MCF 10A (cell line): ENCODE data around the gene DCPS. TPM values are rescaled to one million over a fixed set of nuclear protein-coding genes. Genes with fewer than 3 reads are reported as not detected.
"Not testable (repeated sequence)": the region's sequence is repeated elsewhere in the genome, so short reads cannot be mapped to it uniquely, and the experiment has no call there.

ENCODE experiments used
- BruUV-seq: library from RNA; stranded (reverse); fragments of 400-500 nt; replicated peaks from 2 replicates; lab custom pipeline; 2021; lab: Mats Ljungman, UMichigan
- CTCF ChIA-PET: fragments of 300-600 bp; sonication (Branson Sonifier 250); formaldehyde crosslinking; extraction: SDS; loops from one replicate; lab custom pipeline; 2021; ENCODE audit warnings: antibody characterized with exemption, inconsistent platforms; lab: Yijun Ruan, JAX
- POLR2A ChIA-PET: fragments of 300-600, 350-650 bp; sonication (Branson Sonifier 250); formaldehyde crosslinking; extraction: SDS; loops from one replicate; lab custom pipeline; 2020; ENCODE audit warnings: antibody characterized with exemption, inconsistent platforms; lab: Yijun Ruan, JAX
- DNase-seq: peaks from one replicate; pipeline ENCODE4 v3.0.0-alpha.2; 2018; ENCODE audit not compliant: unreplicated experiment
- H3K27ac Mint-ChIP-seq: one replicate; pipeline ENCODE4 v1.8.0; 2022; ENCODE audit warnings: mild to moderate bottlenecking, low read depth, mixed read lengths; ENCODE audit not compliant: unreplicated experiment
- H3K27me3 Mint-ChIP-seq: one replicate; pipeline ENCODE4 v1.8.0; 2022; ENCODE audit warnings: mixed read lengths; ENCODE audit not compliant: insufficient read depth, unreplicated experiment
- H3K36me3 Mint-ChIP-seq: one replicate; pipeline ENCODE4 v1.8.0; 2022; ENCODE audit warnings: mild to moderate bottlenecking, moderate library complexity, mixed read lengths; ENCODE audit not compliant: insufficient read depth, unreplicated experiment
- H3K4me1 Mint-ChIP-seq: one replicate; pipeline ENCODE4 v1.8.0; 2022; ENCODE audit warnings: mixed read lengths; ENCODE audit not compliant: insufficient read depth, unreplicated experiment
- H3K4me3 Mint-ChIP-seq: one replicate; pipeline ENCODE4 v1.8.0; 2022; ENCODE audit warnings: mild to moderate bottlenecking, moderate library complexity, mixed read lengths; ENCODE audit not compliant: unreplicated experiment
- H3K9me3 Mint-ChIP-seq: one replicate; pipeline ENCODE4 v1.8.0; 2022; ENCODE audit warnings: mixed read lengths; ENCODE audit not compliant: unreplicated experiment
- CTCF ChIP-seq: fragments of 200-600 bp; IDR thresholded peaks from one replicate; pipeline ENCODE4 v1.8.0; 2022; ENCODE audit warnings: antibody characterized with exemption, mild to moderate bottlenecking; ENCODE audit not compliant: unreplicated experiment
- intact Hi-C: fragments of 100-400 bp; cut with micrococcal nuclease; formaldehyde crosslinking; loops from 2 replicates; pipeline ENCODE4 v1.14.1; 2022
- total RNA-seq: library from RNA; stranded (reverse); gene quantifications from 2 replicates; pipeline ENCODE4 v1.2.3, GENCODE V29; 2022

DCPS gene
- total RNA-seq, 1 experiment from 2014 or later: 33.7 TPM

GRCh38 chr11:126393143-126393542 is 89.3 kb downstream of the DCPS start:
- no TSS peak for BruUV-seq
- CTCF ChIA-PET: interaction anchor here (0.9 to 1.8 kb wide), 4 partner anchors 49 to 88 kb away, joined by 3 to 6 read pairs (median 4); no protein-coding TSS in a partner anchor
- no peak for DNase-seq

GRCh38 chr11:126394036-126394435 is 90.2 kb downstream of the DCPS start:
- no peaks in the 10 kb centered on the region for H3K36me3 Mint-ChIP-seq
- no TSS peak for BruUV-seq
- peak overlapping the region; percentile 83 for H3K27ac Mint-ChIP-seq
- CTCF ChIA-PET: interaction anchor here (0.7 to 1.8 kb wide), 6 partner anchors 12 to 363 kb away, joined by 3 to 6 read pairs (median 3); no protein-coding TSS in a partner anchor
- intact Hi-C loops: no loop called here
- no peak for TF ChIP-seq CTCF
- peak; percentile 51 for DNase-seq
- peaks cover 27% of the 10 kb centered on the region for H3K4me1 Mint-ChIP-seq
- H3K9me3 Mint-ChIP-seq: no peaks in the 10 kb centered on the region
- no peak overlapping the region for H3K4me3 Mint-ChIP-seq
- H3K27me3 Mint-ChIP-seq: no peaks in the 10 kb centered on the region
- POLR2A ChIA-PET: interaction anchor here (0.6 to 2.4 kb wide), 4 partner anchors 9 to 95 kb away, joined by 3 to 11 read pairs (median 4); partner anchors contain the start of gene ST3GAL4

More at GRCh38 chr11:126393143-126393542, 89.3 kb downstream of the DCPS start:
- intact Hi-C loops: no loop called here
- Mint-ChIP-seq H3K36me3 (no peaks in the 10 kb centered on the region), H3K4me1 (peaks cover 27% of the 10 kb centered on the region), H3K4me3 (no peak overlapping the region), H3K9me3 (no peaks in the 10 kb centered on the region), H3K27ac (peak overlapping the region; percentile 83), H3K27me3 (no peaks in the 10 kb centered on the region)
- POLR2A ChIA-PET: interaction anchor here (2.4 kb wide), 1 partner anchor 10 kb away, joined by 11 read pairs; no protein-coding TSS in a partner anchor
- TF ChIP-seq CTCF: no peak

GRCh38 chr11:126394634-126395072 is 90.8 kb downstream of the DCPS start:
- BruUV-seq, H3K27me3 Mint-ChIP-seq, H3K36me3 Mint-ChIP-seq, H3K4me3 Mint-ChIP-seq, intact Hi-C loops, H3K9me3 Mint-ChIP-seq: not testable (repeated sequence)
- Mint-ChIP-seq H3K4me1 (peaks cover 27% of the 10 kb centered on the region), H3K27ac (peak overlapping the region; percentile 83)
- ChIA-PET CTCF (interaction anchor here (0.7 to 1.8 kb wide), 6 partner anchors 11 to 364 kb away, joined by 3 to 6 read pairs (median 3); no protein-coding TSS in a partner anchor), POLR2A (interaction anchor here (0.6 to 2.4 kb wide), 5 partner anchors 8 to 95 kb away, joined by 3 to 11 read pairs (median 4); partner anchors contain the start of gene ST3GAL4)
- DNase-seq: peak; percentile 91

Other genes with a start within 250 kb of the DCPS start
- gene CDON, start 241.2 kb upstream of the DCPS start, total RNA-seq: 0.91 and 0.96 TPM in 2 replicates
- 19.4 and 26.7 TPM in 2 replicates for gene RPUSD4, start 92.4 kb upstream of the DCPS start, total RNA-seq
- 8.3 and 13.4 TPM in 2 replicates for gene FAM118B, start 92.3 kb upstream of the DCPS start, total RNA-seq
- 176 and 258 TPM in 2 replicates for gene SRPRA, start 35.2 kb upstream of the DCPS start, total RNA-seq
- 28.2 and 37.2 TPM in 2 replicates for gene FOXRED1, start 34.9 kb upstream of the DCPS start, total RNA-seq
- 11.9 and 14.0 TPM in 2 replicates for gene TIRAP, start 21.0 kb upstream of the DCPS start, total RNA-seq
- 12.3 and 15.3 TPM in 2 replicates for gene ST3GAL4, start 51.6 kb downstream of the DCPS start, total RNA-seq